GM12878 (cell line): ENCODE measurements around the gene TULP4. TPM values are rescaled to one million over a fixed set of nuclear protein-coding genes. Genes with fewer than 3 reads are reported as not detected.

ENCODE experiments used
- ATAC-seq: fragments of 200-7000 bp; cut with Tn5 transposase; 3 replicates; pipeline ENCODE4 v1.9.1; 2020; ENCODE audit warnings: mild to moderate bottlenecking, moderate library complexity
- BruUV-seq: library from RNA; stranded (reverse); fragments of 400-500 nt; replicated peaks from 2 replicates; lab custom pipeline; 2021; lab: Mats Ljungman, UMichigan
- CTCF ChIA-PET: fragments of 300-600 bp; sonication (Branson Sonifier 250); formaldehyde crosslinking; extraction: SDS; loops from one replicate; lab custom pipeline; 2021; ENCODE audit warnings: inconsistent platforms; lab: Yijun Ruan, JAX
- POLR2A ChIA-PET: fragments of 350-600 bp; formaldehyde crosslinking; extraction: SDS; loops from one replicate; lab custom pipeline; 2021; ENCODE audit warnings: inconsistent platforms; lab: Charles Lee
- RAD21 ChIA-PET: fragments of 300-600 bp; sonication (Branson Sonifier 250); formaldehyde crosslinking; loops from one replicate; lab custom pipeline; 2023; ENCODE audit warnings: antibody characterized with exemption; ENCODE audit not compliant: unreplicated experiment; lab: Charles Lee
- SMC1A ChIA-PET: fragments of 300-600 bp; sonication (Branson Sonifier 250); formaldehyde crosslinking; loops from one replicate; lab custom pipeline; 2023; ENCODE audit not compliant: unreplicated experiment, uncharacterized antibody; lab: Charles Lee
- DNase-seq: peaks from one replicate; pipeline ENCODE4 v3.0.0-alpha.2; 2011; ENCODE audit warnings: low read depth, low spot score
- FAIRE-seq: peaks from 3 replicates; lab custom pipeline; 2011; peaks lifted over from hg19 to GRCh38; lab: Jason Lieb, UNC
- H2AFZ ChIP-seq: 2 replicates; pipeline ENCODE4 v1.6.0; 2011; ENCODE audit warnings: low read depth, low read length, control low read depth; ENCODE audit not compliant: control insufficient read depth
- H3K27ac ChIP-seq: 2 replicates; pipeline ENCODE4 v1.5.1; 2011; ENCODE audit warnings: control low read depth; ENCODE audit not compliant: control insufficient read depth, insufficient read depth
- H3K27me3 ChIP-seq, 2 experiments: replicated peaks in 1 of 2; 2 replicates each; pipeline versions ENCODE4 v1.6.0 to v1.6.1; 2011; ENCODE audit warnings: low read length in 1 of 2; ENCODE audit not compliant: control insufficient read depth in 2 of 2, insufficient read depth in 2 of 2
- H3K36me3 ChIP-seq, 2 experiments: 2 replicates each; pipeline ENCODE4 v1.5.1; 2011; ENCODE audit warnings: low read length in 1 of 2; ENCODE audit not compliant: control insufficient read depth in 2 of 2, insufficient read depth in 2 of 2
- H3K4me1 ChIP-seq: 2 replicates; pipeline ENCODE4 v1.6.1; 2011; ENCODE audit warnings: mild to moderate bottlenecking, low read length, moderate library complexity, mixed read lengths; ENCODE audit not compliant: control insufficient read depth, insufficient read depth
- H3K4me2 ChIP-seq: 2 replicates; pipeline ENCODE4 v1.6.0; 2011; ENCODE audit warnings: control low read depth; ENCODE audit not compliant: control insufficient read depth, insufficient read depth
- H3K4me3 ChIP-seq: fragments of 200-600 bp; sonication (generic); 2 replicates; pipeline ENCODE4 v1.5.1; 2016
- H3K79me2 ChIP-seq: 2 replicates; pipeline ENCODE4 v1.6.0; 2011; ENCODE audit warnings: low read length; ENCODE audit not compliant: control insufficient read depth, insufficient read depth
- H3K9ac ChIP-seq: 2 replicates; pipeline ENCODE4 v1.8.0; 2011; ENCODE audit warnings: low read length, control low read depth, mixed read lengths; ENCODE audit not compliant: control insufficient read depth, insufficient read depth
- H3K9me3 ChIP-seq: replicated peaks from 3 replicates; pipeline ENCODE4 v1.5.1; 2011; ENCODE audit warnings: mild to moderate bottlenecking, low read length; ENCODE audit not compliant: control insufficient read depth, insufficient read depth
- H4K20me1 ChIP-seq: 2 replicates; pipeline ENCODE4 v1.6.0; 2011; ENCODE audit not compliant: control insufficient read depth, insufficient read depth
- BCL3 ChIP-seq: IDR thresholded peaks from 2 replicates; pipeline ENCODE4 v1.6.1; 2011; ENCODE audit warnings: borderline replicate concordance, low read depth, mild to moderate bottlenecking, moderate library complexity, low read length; ENCODE audit not compliant: insufficient read depth, poor library complexity, severe bottlenecking
- CBX3 ChIP-seq: fragments of 200-600 bp; sonication (generic); IDR thresholded peaks from 2 replicates; pipeline ENCODE4 v1.6.1; 2016; ENCODE audit warnings: low read depth, borderline replicate concordance
- CHD1 ChIP-seq: IDR thresholded peaks from 2 replicates; pipeline ENCODE4 v1.6.1; 2012; ENCODE audit warnings: low read depth, low read length, improper control_type of control experiment
- ESRRA ChIP-seq: IDR thresholded peaks from 2 replicates; pipeline ENCODE4 v1.6.1; 2012; ENCODE audit warnings: mild to moderate bottlenecking, low read length, improper control_type of control experiment
- ETV6 ChIP-seq, 2 experiments: fragments of 450-650 bp in 1 of 2; IDR thresholded peaks in 1 of 2; conservative IDR thresholded peaks in 1 of 2; 2 replicates each; pipeline ENCODE4 v1.6.1; 2014; ENCODE audit warnings: antibody characterized with exemption in 1 of 2, borderline replicate concordance in 1 of 2, low read depth in 1 of 2, mild to moderate bottlenecking in 1 of 2, moderate library complexity in 1 of 2
- FOS ChIP-seq: IDR thresholded peaks from 3 replicates; pipeline ENCODE4 v1.6.1; 2011; ENCODE audit warnings: borderline replicate concordance; ENCODE audit not compliant: insufficient read length; ENCODE audit errors: extremely low read depth
- FOXM1 ChIP-seq: IDR thresholded peaks from 2 replicates; pipeline ENCODE4 v1.6.1; 2012; ENCODE audit warnings: low read depth, mild to moderate bottlenecking, inconsistent platforms, low read length, moderate library complexity
- GABPA ChIP-seq: IDR thresholded peaks from 2 replicates; pipeline ENCODE4 v1.6.1; 2014; ENCODE audit warnings: antibody characterized with exemption, low read depth, mild to moderate bottlenecking, inconsistent platforms
- IKZF1 ChIP-seq: fragments of 450-650 bp; conservative IDR thresholded peaks from 2 replicates; pipeline ENCODE4 v1.6.1; 2017; ENCODE audit warnings: antibody characterized with exemption, mild to moderate bottlenecking
- MEF2A ChIP-seq: IDR thresholded peaks from 2 replicates; pipeline ENCODE4 v1.6.1; 2011; ENCODE audit warnings: low read depth, mild to moderate bottlenecking, low read length, moderate library complexity; ENCODE audit not compliant: insufficient read depth
- SMARCA5 ChIP-seq: fragments of 450-650 bp; IDR thresholded peaks from 2 replicates; pipeline ENCODE4 v1.6.1; 2017; ENCODE audit warnings: mild to moderate bottlenecking
- SMC3 ChIP-seq: IDR thresholded peaks from 2 replicates; pipeline ENCODE4 v1.6.1; 2011; ENCODE audit warnings: low read length, improper control_type of control experiment, borderline replicate concordance
- SUZ12 ChIP-seq: fragments of 200-600 bp; sonication (generic); IDR thresholded peaks from one replicate; pipeline ENCODE4 v1.6.1; 2018; ENCODE audit warnings: antibody characterized with exemption, mild to moderate bottlenecking; ENCODE audit not compliant: unreplicated experiment
- WRNIP1 ChIP-seq: IDR thresholded peaks from 2 replicates; pipeline ENCODE4 v1.6.1; 2011; ENCODE audit warnings: low read depth, low read length, improper control_type of control experiment, borderline replicate concordance
- YY1 ChIP-seq: IDR thresholded peaks from 2 replicates; pipeline ENCODE4 v1.6.1; 2011; ENCODE audit warnings: low read depth, mild to moderate bottlenecking, low read length
- ZNF24 ChIP-seq: fragments of 450-650 bp; IDR thresholded peaks from 2 replicates; pipeline ENCODE4 v1.6.1; 2017; ENCODE audit warnings: antibody characterized with exemption, mild to moderate bottlenecking
- ZNF592 ChIP-seq: fragments of 450-650 bp; IDR thresholded peaks from 2 replicates; pipeline ENCODE4 v1.6.1; 2017; ENCODE audit warnings: mild to moderate bottlenecking, moderate library complexity
- ZNF622 ChIP-seq: fragments of 450-650 bp; IDR thresholded peaks from 2 replicates; pipeline ENCODE4 v1.6.1; 2017; ENCODE audit warnings: mild to moderate bottlenecking, inconsistent platforms
- WGBS: methylation state at CpG from one replicate; pipeline ENCODE4 v1.1.6; 2016; ENCODE audit warnings: low lambda C conversion rate; ENCODE audit not compliant: insufficient replicate concordance, insufficient coverage; ENCODE audit errors: missing lambda C conversion rate; 5-methylcytosine and 5-hydroxymethylcytosine counted together
- in situ Hi-C: fragments of 300-500 bp; cut with MboI; formaldehyde crosslinking; loops from 9 replicates; pipeline ENCODE4 v1.14.3; 2018; ENCODE audit warnings: mixed read lengths
- intact Hi-C: fragments of 100-400 bp; cut with micrococcal nuclease; formaldehyde crosslinking; loops from one replicate; pipeline ENCODE4 v1.14.2; 2022; ENCODE audit not compliant: unreplicated experiment
- polyA plus RNA-seq, 11 experiments: library from polyadenylated mRNA; depleted of rRNA in 4 of 11; unstranded in 6 of 11; stranded (reverse) in 5 of 11; fragments of >200 nt; fragmentation: Nextera tagmentation in 4 of 11; fragmentation: Illumina TruSeq in 1 of 11; extraction: Ambion mirVana in 4 of 11; extraction: Trizol in 1 of 11; gene quantifications; 1 replicate in 1 of 11; 2 replicates in 10 of 11; pipeline versions ENCODE4 v1.2.1 to v1.2.3, GENCODE V29; 2011 to 2016; ENCODE audit warnings: inconsistent platforms in 2 of 11, missing spikeins in 2 of 11, low read depth in 1 of 11
- total RNA-seq, 4 experiments: library from RNA; depleted of rRNA in 3 of 4; stranded (reverse); fragments of >200 nt in 3 of 4; fragmentation: Illumina TruSeq in 1 of 4; extraction: Trizol in 1 of 4; gene quantifications; 2 replicates each; pipeline versions ENCODE4 v1.2.1 to v1.2.3, GENCODE V29; 2013 to 2021

TULP4 gene
- total and polyA plus RNA-seq, 10 of the 15 experiments (the other 5 are each of a cell fraction or from before 2014, with no cell fraction given): 0.73 to 31.8 (median 14.0) TPM

GRCh38 chr6:158500016-158500735 lies 187.9 kb downstream of the TULP4 start:
- Histone ChIP-seq H3K4me3 (no peak overlapping the region), H3K27ac (no peak overlapping the region), H2AFZ (no peak overlapping the region), H3K9ac (no peak overlapping the region), H3K4me2 (no peak overlapping the region), H3K36me3 (peaks cover 0 to 6% of the 10 kb centered on the region in 2 experiments; a peak in 2 of 4 replicates), H4K20me1 (no peaks in the 10 kb centered on the region), H3K27me3 (no peaks in the 10 kb centered on the region), H3K79me2 (no peaks in the 10 kb centered on the region), H3K9me3 (no peaks in the 10 kb centered on the region), H3K4me1 (no peaks in the 10 kb centered on the region)
- no peak for ATAC-seq
- no peak for FAIRE-seq
- SMC1A ChIA-PET: interaction anchor here (1.7 kb wide), 1 partner anchor 281 kb away, joined by 4 read pairs; no protein-coding TSS in a partner anchor
- RAD21 ChIA-PET: interaction anchor here (0.6 to 0.7 kb wide), 2 partner anchors 33 to 286 kb away, joined by 3 read pairs; no protein-coding TSS in a partner anchor
- in situ Hi-C loops: no loop called here
- no peak for DNase-seq
- intact Hi-C loops: no loop called here
- POLR2A ChIA-PET: no interaction called here
- CTCF ChIA-PET: interaction anchor here (0.8 to 0.9 kb wide), 2 partner anchors 19 to 25 kb away, joined by 3 read pairs; no protein-coding TSS in a partner anchor
- 98% methylated on average over 8 of the region's 8 CpGs for WGBS
- no TSS peak for BruUV-seq
- TF ChIP-seq MEF2A (no peak), ESRRA (no peak), BCL3 (no peak), ETV6 (conservative IDR thresholded peaks at IDR 0.05 in 1 of 2, IDR thresholded peaks at IDR 0.05 in 1 of 2; ENCODE audit: borderline replicate concordance in 1 of 2, low read depth in 1 of 2) (no peak), GABPA (no peak), ZNF622 (no peak), FOS (no peak), SMARCA5 (no peak), CBX3 (no peak), ZNF24 (no peak), SMC3 (no peak), IKZF1 (no peak), FOXM1 (no peak), WRNIP1 (no peak), YY1 (no peak), CHD1 (no peak), SUZ12 (no peak), ZNF592 (no peak)
